Measurements from ENCODE around the gene TEX14. TPM values are rescaled to one million over a fixed set of nuclear protein-coding genes. Genes with fewer than 3 reads are reported as not detected.

TEX14 gene
- polyA plus RNA-seq, 1 of the 3 experiments (the other 2 are of a cell fraction) = 0.02 TPM

- H3K9me3 ChIP-seq = no peaks in the 10 kb centered on the region
- POLR2A ChIA-PET = no interaction called here
These were observed 100.4 kb downstream of the TEX14 start for GRCh38 chr17:58591455-58591854.

GRCh38 chr17:58590377-58590776 is 101.5 kb downstream of the TEX14 start:
- Histone ChIP-seq H3F3A (replicated peaks; ENCODE audit: insufficient read depth) (no peaks in the 10 kb centered on the region), H3K4me1 (ENCODE audit: control insufficient read depth in 1 of 2, insufficient read depth in 2 of 2, low read depth in 1 of 2, low read length in 1 of 2) (no peaks in the 10 kb centered on the region; a peak in 1 of 4 replicates), H4K20me1 (ENCODE audit: insufficient read depth) (no peaks in the 10 kb centered on the region), H3K27me3 (ENCODE audit: insufficient read depth) (no peaks in the 10 kb centered on the region), H2AFZ (ENCODE audit: low read depth) (no peak overlapping the region), H3K36me3 (replicated peaks in 1 of 2; ENCODE audit: control insufficient read depth in 1 of 2, insufficient read depth in 2 of 2, low read length in 1 of 2) (no peaks in the 10 kb centered on the region), H3K4me3 (ENCODE audit: low read depth in 2 of 2, low read length in 1 of 2) (no peak overlapping the region), H3K9me2 (no peaks in the 10 kb centered on the region), H3K4me2 (no peak overlapping the region), H3K79me2 (ENCODE audit: insufficient read depth) (no peaks in the 10 kb centered on the region), H3K27ac (ENCODE audit: low read depth in 2 of 2, low read length in 1 of 2) (no peak overlapping the region), H3K9me3 (no peaks in the 10 kb centered on the region), H3K9ac (no peak overlapping the region)
- 10% methylated on average over 1 of the region's 2 CpGs for WGBS (ENCODE audit: low lambda C conversion rate)
- TF ChIP-seq JUND (IDR thresholded peaks at IDR 0.05) (no peak), CHD2 (IDR thresholded peaks at IDR 0.05; ENCODE audit: low read length, partially characterized antibody) (no peak), YY1 (IDR thresholded peaks at IDR 0.05; ENCODE audit: low read depth) (no peak), GABPA (IDR thresholded peaks at IDR 0.05; ENCODE audit: low read depth) (no peak), FOXJ3 (CRISPR knock-in tag; IDR thresholded peaks at IDR 0.05) (no peak), MEF2A (IDR thresholded peaks at IDR 0.05; ENCODE audit: borderline replicate concordance, low read depth) (no peak), RFX5 (IDR thresholded peaks at IDR 0.05; ENCODE audit: low read length) (no peak), MXI1 (IDR thresholded peaks at IDR 0.05; ENCODE audit: low read depth, low read length) (no peak), RAD21 (IDR thresholded peaks at IDR 0.05; ENCODE audit: low read length) (no peak), ELF1 (IDR thresholded peaks at IDR 0.05) (no peak), NRF1 (IDR thresholded peaks at IDR 0.05; ENCODE audit: low read depth, low read length) (no peak), RXRA (IDR thresholded peaks at IDR 0.05; ENCODE audit: borderline replicate concordance, low read depth) (no peak)
- TF ChIP-seq, protein P1, sequence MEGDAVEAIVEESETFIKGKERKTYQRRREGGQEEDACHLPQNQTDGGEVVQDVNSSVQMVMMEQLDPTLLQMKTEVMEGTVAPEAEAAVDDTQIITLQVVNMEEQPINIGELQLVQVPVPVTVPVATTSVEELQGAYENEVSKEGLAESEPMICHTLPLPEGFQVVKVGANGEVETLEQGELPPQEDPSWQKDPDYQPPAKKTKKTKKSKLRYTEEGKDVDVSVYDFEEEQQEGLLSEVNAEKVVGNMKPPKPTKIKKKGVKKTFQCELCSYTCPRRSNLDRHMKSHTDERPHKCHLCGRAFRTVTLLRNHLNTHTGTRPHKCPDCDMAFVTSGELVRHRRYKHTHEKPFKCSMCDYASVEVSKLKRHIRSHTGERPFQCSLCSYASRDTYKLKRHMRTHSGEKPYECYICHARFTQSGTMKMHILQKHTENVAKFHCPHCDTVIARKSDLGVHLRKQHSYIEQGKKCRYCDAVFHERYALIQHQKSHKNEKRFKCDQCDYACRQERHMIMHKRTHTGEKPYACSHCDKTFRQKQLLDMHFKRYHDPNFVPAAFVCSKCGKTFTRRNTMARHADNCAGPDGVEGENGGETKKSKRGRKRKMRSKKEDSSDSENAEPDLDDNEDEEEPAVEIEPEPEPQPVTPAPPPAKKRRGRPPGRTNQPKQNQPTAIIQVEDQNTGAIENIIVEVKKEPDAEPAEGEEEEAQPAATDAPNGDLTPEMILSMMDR (IDR thresholded peaks at IDR 0.05) = no peak
- TF ChIP-seq, protein P2, sequence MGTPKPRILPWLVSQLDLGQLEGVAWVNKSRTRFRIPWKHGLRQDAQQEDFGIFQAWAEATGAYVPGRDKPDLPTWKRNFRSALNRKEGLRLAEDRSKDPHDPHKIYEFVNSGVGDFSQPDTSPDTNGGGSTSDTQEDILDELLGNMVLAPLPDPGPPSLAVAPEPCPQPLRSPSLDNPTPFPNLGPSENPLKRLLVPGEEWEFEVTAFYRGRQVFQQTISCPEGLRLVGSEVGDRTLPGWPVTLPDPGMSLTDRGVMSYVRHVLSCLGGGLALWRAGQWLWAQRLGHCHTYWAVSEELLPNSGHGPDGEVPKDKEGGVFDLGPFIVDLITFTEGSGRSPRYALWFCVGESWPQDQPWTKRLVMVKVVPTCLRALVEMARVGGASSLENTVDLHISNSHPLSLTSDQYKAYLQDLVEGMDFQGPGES (IDR thresholded peaks at IDR 0.05; ENCODE audit: low read depth, low read length) = no peak
- TF ChIP-seq, protein P3, sequence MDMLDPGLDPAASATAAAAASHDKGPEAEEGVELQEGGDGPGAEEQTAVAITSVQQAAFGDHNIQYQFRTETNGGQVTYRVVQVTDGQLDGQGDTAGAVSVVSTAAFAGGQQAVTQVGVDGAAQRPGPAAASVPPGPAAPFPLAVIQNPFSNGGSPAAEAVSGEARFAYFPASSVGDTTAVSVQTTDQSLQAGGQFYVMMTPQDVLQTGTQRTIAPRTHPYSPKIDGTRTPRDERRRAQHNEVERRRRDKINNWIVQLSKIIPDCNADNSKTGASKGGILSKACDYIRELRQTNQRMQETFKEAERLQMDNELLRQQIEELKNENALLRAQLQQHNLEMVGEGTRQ (IDR thresholded peaks at IDR 0.05; ENCODE audit: borderline replicate concordance, low read depth, low read length) = no peak
- no peak for DNase-seq
- ChIA-PET CTCF (interaction anchor here (1.2 to 7.9 kb wide), 2 partner anchors 415 kb away, joined by 3 to 66 read pairs; no protein-coding TSS in a partner anchor), POLR2A (no interaction called here)

More at GRCh38 chr17:58591455-58591854, 100.4 kb downstream of the TEX14 start:
- no peaks in the 10 kb centered on the region for H3K9me2 ChIP-seq
- DNase-seq = no peak
- no peaks in the 10 kb centered on the region for H4K20me1 ChIP-seq (ENCODE audit: insufficient read depth)
- no peak overlapping the region for H3K4me3 ChIP-seq (ENCODE audit: low read depth in 2 of 2, low read length in 1 of 2)
- no peaks in the 10 kb centered on the region for H3K79me2 ChIP-seq (ENCODE audit: insufficient read depth)
- H3K4me1 ChIP-seq (ENCODE audit: control insufficient read depth in 1 of 2, insufficient read depth in 2 of 2, low read depth in 1 of 2, low read length in 1 of 2) = no peaks in the 10 kb centered on the region; a peak in 1 of 4 replicates
- no peak overlapping the region for H3K4me2 ChIP-seq
- CTCF ChIA-PET = interaction anchor here (0.9 to 1.2 kb wide), 2 partner anchors 16 to 414 kb away, joined by 3 read pairs; no protein-coding TSS in a partner anchor
- no peaks in the 10 kb centered on the region for H3K36me3 ChIP-seq (replicated peaks in 1 of 2; ENCODE audit: control insufficient read depth in 1 of 2, insufficient read depth in 2 of 2, low read length in 1 of 2)
- no peak overlapping the region for H3K27ac ChIP-seq (ENCODE audit: low read depth in 2 of 2, low read length in 1 of 2)
- TF ChIP-seq, protein P1 (IDR thresholded peaks at IDR 0.05) = peak; percentile 39
- no peak for TF ChIP-seq FOSL2 (IDR thresholded peaks at IDR 0.05; ENCODE audit: borderline replicate concordance, low read depth)
- no peaks in the 10 kb centered on the region for H3K27me3 ChIP-seq (ENCODE audit: insufficient read depth)
- no peaks in the 10 kb centered on the region for H3F3A ChIP-seq (replicated peaks; ENCODE audit: insufficient read depth)
- H2AFZ ChIP-seq (ENCODE audit: low read depth) = no peak overlapping the region
- no peak overlapping the region for H3K9ac ChIP-seq
- 79% methylated on average over 6 of the region's 6 CpGs for WGBS (ENCODE audit: low lambda C conversion rate)

Data from SK-N-SH (cell line).